H9 (cell line): ENCODE measurements around the gene CERKL. TPM values are rescaled to one million over a fixed set of nuclear protein-coding genes. Genes with fewer than 3 reads are reported as not detected.

Experiments
- DNase-seq: peaks from one replicate; pipeline ENCODE4 v3.0.0-alpha.2; 2017
- H2AFZ ChIP-seq: one replicate; pipeline ENCODE4 v1.6.1; 2013; ENCODE audit warnings: mild to moderate bottlenecking, low read length, control low read depth, moderate library complexity
- H2AK5ac ChIP-seq: 2 replicates; pipeline ENCODE4 v1.6.1; 2013; ENCODE audit warnings: low read length, control low read depth, mixed read lengths; ENCODE audit not compliant: insufficient read length
- H2BK120ac ChIP-seq: one replicate; pipeline ENCODE4 v1.6.1; 2013; ENCODE audit warnings: low read depth, mild to moderate bottlenecking, low read length, control low read depth, inconsistent platforms; ENCODE audit not compliant: poor library complexity, severe bottlenecking
- H2BK12ac ChIP-seq: 2 replicates; pipeline ENCODE4 v1.6.1; 2013; ENCODE audit warnings: low read length, control low read depth, mixed read lengths, low read depth; ENCODE audit not compliant: insufficient read length
- H2BK15ac ChIP-seq: 2 replicates; pipeline ENCODE4 v1.6.1; 2013; ENCODE audit warnings: low read depth, low read length, control low read depth
- H2BK20ac ChIP-seq: one replicate; pipeline ENCODE4 v1.6.1; 2013; ENCODE audit warnings: low read depth, mild to moderate bottlenecking, low read length, control low read depth, inconsistent platforms; ENCODE audit not compliant: poor library complexity, severe bottlenecking
- H2BK5ac ChIP-seq: 2 replicates; pipeline ENCODE4 v1.6.1; 2013; ENCODE audit warnings: low read length, control low read depth, mixed read lengths; ENCODE audit not compliant: insufficient read length
- H3K14ac ChIP-seq: 2 replicates; pipeline ENCODE4 v1.6.1; 2013; ENCODE audit warnings: low read length, control low read depth; ENCODE audit not compliant: insufficient read depth
- H3K18ac ChIP-seq: 2 replicates; pipeline ENCODE4 v1.6.1; 2013; ENCODE audit warnings: low read depth, mild to moderate bottlenecking, mixed read lengths, low read length, control low read depth; ENCODE audit not compliant: insufficient read length
- H3K23ac ChIP-seq: 2 replicates; pipeline ENCODE4 v1.6.1; 2013; ENCODE audit warnings: low read length, control low read depth, mixed read lengths, low read depth; ENCODE audit not compliant: insufficient read length
- H3K23me2 ChIP-seq: 2 replicates; pipeline ENCODE4 v1.6.1; 2013; ENCODE audit warnings: low read depth, mild to moderate bottlenecking, mixed read lengths, low read length, control low read depth; ENCODE audit not compliant: insufficient read length, poor library complexity, severe bottlenecking
- H3K27ac ChIP-seq: 2 replicates; pipeline ENCODE4 v1.5.1; 2013; ENCODE audit warnings: low read length, control low read depth, mixed read lengths, low read depth; ENCODE audit not compliant: insufficient read length
- H3K27me3 ChIP-seq: 2 replicates; pipeline ENCODE4 v1.6.1; 2013; ENCODE audit warnings: low read length, control low read depth, inconsistent platforms; ENCODE audit not compliant: insufficient read depth
- H3K4ac ChIP-seq: 2 replicates; pipeline ENCODE4 v1.6.1; 2013; ENCODE audit warnings: low read depth, mild to moderate bottlenecking, control low read depth, inconsistent platforms, low read length, moderate library complexity
- H3K4me1 ChIP-seq: 2 replicates; pipeline ENCODE4 v1.6.1; 2013; ENCODE audit warnings: low read length, control low read depth, inconsistent platforms; ENCODE audit not compliant: insufficient read depth
- H3K4me2 ChIP-seq: 2 replicates; pipeline ENCODE4 v1.6.1; 2013; ENCODE audit warnings: low read length, control low read depth, mixed read lengths; ENCODE audit not compliant: insufficient read length, insufficient read depth
- H3K56ac ChIP-seq: 2 replicates; pipeline ENCODE4 v1.6.1; 2013; ENCODE audit warnings: low read depth, mild to moderate bottlenecking, mixed read lengths, low read length, control low read depth; ENCODE audit not compliant: insufficient read length
- H3K79me1 ChIP-seq: 2 replicates; pipeline ENCODE4 v1.6.1; 2013; ENCODE audit warnings: low read depth, mild to moderate bottlenecking, moderate library complexity, low read length, control low read depth, inconsistent platforms; ENCODE audit not compliant: insufficient read depth, poor library complexity, severe bottlenecking
- H3K79me2 ChIP-seq: 2 replicates; pipeline ENCODE4 v1.6.1; 2013; ENCODE audit warnings: low read length, control low read depth, inconsistent platforms; ENCODE audit not compliant: insufficient read depth
- H3K9ac ChIP-seq: 2 replicates; pipeline ENCODE4 v1.6.1; 2013; ENCODE audit warnings: low read length, control low read depth, mixed read lengths; ENCODE audit not compliant: insufficient read length; ENCODE audit errors: extremely low read depth
- H3K9me3 ChIP-seq: one replicate; pipeline ENCODE4 v1.6.1; 2013; ENCODE audit warnings: low read depth, low read length, inconsistent platforms; ENCODE audit not compliant: control insufficient read depth
- H3T11ph ChIP-seq: one replicate; pipeline ENCODE4 v1.6.1; 2013; ENCODE audit warnings: mild to moderate bottlenecking, low read length, control low read depth, inconsistent platforms
- H4K20me1 ChIP-seq: one replicate; pipeline ENCODE4 v1.6.1; 2013; ENCODE audit not compliant: control insufficient read depth, insufficient read length, insufficient read depth
- H4K5ac ChIP-seq: 2 replicates; pipeline ENCODE4 v1.6.1; 2013; ENCODE audit warnings: low read depth, mild to moderate bottlenecking, mixed read lengths, low read length, control low read depth; ENCODE audit not compliant: insufficient read length
- H4K8ac ChIP-seq: replicated peaks from 2 replicates; pipeline ENCODE4 v1.6.1; 2013; ENCODE audit warnings: low read length, control low read depth, mixed read lengths, low read depth; ENCODE audit not compliant: insufficient read length
- H4K91ac ChIP-seq: 2 replicates; pipeline ENCODE4 v1.6.1; 2013; ENCODE audit warnings: low read depth, mild to moderate bottlenecking, moderate library complexity, mixed read lengths, low read length, control low read depth; ENCODE audit not compliant: insufficient read length
- H3K27ac Mint-ChIP-seq, 3 experiments: 2 replicates in 2 of 3; 3 replicates in 1 of 3; pipeline ENCODE4 v1.8.0; 2020 to 2021; ENCODE audit warnings: mixed read lengths in 3 of 3, mild to moderate bottlenecking in 1 of 3, moderate library complexity in 1 of 3
- H3K27me3 Mint-ChIP-seq: 2 replicates; pipeline ENCODE4 v1.8.0; 2021; ENCODE audit warnings: low read depth, mild to moderate bottlenecking, moderate library complexity, mixed read lengths
- H3K36me3 Mint-ChIP-seq, 3 experiments: 2 replicates in 2 of 3; 3 replicates in 1 of 3; pipeline ENCODE4 v1.8.0; 2020 to 2021; ENCODE audit warnings: low read depth in 3 of 3, mixed read lengths in 3 of 3; ENCODE audit not compliant: insufficient read depth in 1 of 3
- H3K4me1 Mint-ChIP-seq, 2 experiments: 2 replicates each; pipeline ENCODE4 v1.8.0; 2020; ENCODE audit warnings: mixed read lengths in 2 of 2
- H3K4me3 Mint-ChIP-seq, 2 experiments: 2 replicates in 1 of 2; 3 replicates in 1 of 2; pipeline ENCODE4 v1.8.0; 2020 to 2021; ENCODE audit warnings: mild to moderate bottlenecking in 2 of 2, mixed read lengths in 2 of 2, moderate library complexity in 1 of 2
- H3K9me3 Mint-ChIP-seq, 2 experiments: 2 replicates in 1 of 2; 3 replicates in 1 of 2; pipeline ENCODE4 v1.8.0; 2020; ENCODE audit warnings: mild to moderate bottlenecking in 2 of 2, mixed read lengths in 2 of 2, moderate library complexity in 1 of 2
- CTCF ChIP-seq: fragments of 200-600 bp; sonication (generic); conservative IDR thresholded peaks from 3 replicates; pipeline ENCODE4 v1.8.0; 2021; ENCODE audit warnings: antibody characterized with exemption, mild to moderate bottlenecking
- WGBS: extraction: QIAGEN DNeasy Blood & Tissue Kit; methylation state at CpG from one replicate; pipeline ENCODE4 v1.1.7; 2013; ENCODE audit warnings: missing lambda C conversion rate, low lambda C conversion rate, mixed read lengths; ENCODE audit not compliant: insufficient read length; ENCODE audit errors: extremely low coverage; 5-methylcytosine and 5-hydroxymethylcytosine counted together
- total RNA-seq: library from RNA; stranded (reverse); gene quantifications from 2 replicates; pipeline ENCODE4 v1.2.1, GENCODE V29; 2021

The CERKL gene
- total RNA-seq, 1 experiment from 2014 or later = not detected

- no peak overlapping the region for H2AK5ac ChIP-seq
- no peak overlapping the region for H3K18ac ChIP-seq
- no CpG with 5 or more reads among the region's 2 CpGs for WGBS
- H3K4ac ChIP-seq = no peak overlapping the region
- no peak overlapping the region for H3T11ph ChIP-seq
- H3K14ac ChIP-seq = no peak overlapping the region
- no peak overlapping the region for H4K91ac ChIP-seq
- peaks cover 2% of the 10 kb centered on the region; the same call in 1 of the 2 replicates for H3K4me1 ChIP-seq
- no peak overlapping the region for H2BK20ac ChIP-seq
- H3K9me3 ChIP-seq = no peaks in the 10 kb centered on the region
- DNase-seq = no peak
- H3K23ac ChIP-seq = no peak overlapping the region
- no peak overlapping the region for H2BK5ac ChIP-seq
- H3K79me2 ChIP-seq = no peaks in the 10 kb centered on the region
- H3K56ac ChIP-seq = no peak overlapping the region
- no peak overlapping the region for H2BK120ac ChIP-seq
- peak overlapping the region in 1 of 3 experiments; percentile 2; a peak in 1 of 7 replicates for H3K27ac Mint-ChIP-seq
- no peaks in the 10 kb centered on the region for H4K20me1 ChIP-seq
- no peak overlapping the region for H4K5ac ChIP-seq
- no peaks in the 10 kb centered on the region for H3K36me3 Mint-ChIP-seq
- H3K4me2 ChIP-seq = no peak overlapping the region
- H3K27me3 ChIP-seq = no peaks in the 10 kb centered on the region
- TF ChIP-seq CTCF = no peak
- no peak overlapping the region for H2AFZ ChIP-seq
- no peak overlapping the region for H2BK15ac ChIP-seq
- H3K9me3 Mint-ChIP-seq = no peaks in the 10 kb centered on the region; a peak in 1 of 5 replicates
- H3K23me2 ChIP-seq = no peaks in the 10 kb centered on the region
- H4K8ac ChIP-seq = no peak overlapping the region
- H3K27me3 Mint-ChIP-seq = no peaks in the 10 kb centered on the region
- H3K4me3 Mint-ChIP-seq = no peak overlapping the region
- H2BK12ac ChIP-seq = no peak overlapping the region
- H3K79me1 ChIP-seq = no peaks in the 10 kb centered on the region
- H3K9ac ChIP-seq = no peak overlapping the region
- H3K27ac ChIP-seq = no peak overlapping the region
- H3K4me1 Mint-ChIP-seq = peaks cover 8 to 11% of the 10 kb centered on the region in 2 experiments
Observed at GRCh38 chr2:181554061-181554830, 102.7 kb downstream of the CERKL start.
